ENCODE measurements around the gene ERRFI1.
"Not testable (repeated sequence)": the region's sequence is repeated elsewhere in the genome, so short reads cannot be mapped to it uniquely, and the experiment has no call there.

Gene ERRFI1, protein sequence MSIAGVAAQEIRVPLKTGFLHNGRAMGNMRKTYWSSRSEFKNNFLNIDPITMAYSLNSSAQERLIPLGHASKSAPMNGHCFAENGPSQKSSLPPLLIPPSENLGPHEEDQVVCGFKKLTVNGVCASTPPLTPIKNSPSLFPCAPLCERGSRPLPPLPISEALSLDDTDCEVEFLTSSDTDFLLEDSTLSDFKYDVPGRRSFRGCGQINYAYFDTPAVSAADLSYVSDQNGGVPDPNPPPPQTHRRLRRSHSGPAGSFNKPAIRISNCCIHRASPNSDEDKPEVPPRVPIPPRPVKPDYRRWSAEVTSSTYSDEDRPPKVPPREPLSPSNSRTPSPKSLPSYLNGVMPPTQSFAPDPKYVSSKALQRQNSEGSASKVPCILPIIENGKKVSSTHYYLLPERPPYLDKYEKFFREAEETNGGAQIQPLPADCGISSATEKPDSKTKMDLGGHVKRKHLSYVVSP

DNA sequence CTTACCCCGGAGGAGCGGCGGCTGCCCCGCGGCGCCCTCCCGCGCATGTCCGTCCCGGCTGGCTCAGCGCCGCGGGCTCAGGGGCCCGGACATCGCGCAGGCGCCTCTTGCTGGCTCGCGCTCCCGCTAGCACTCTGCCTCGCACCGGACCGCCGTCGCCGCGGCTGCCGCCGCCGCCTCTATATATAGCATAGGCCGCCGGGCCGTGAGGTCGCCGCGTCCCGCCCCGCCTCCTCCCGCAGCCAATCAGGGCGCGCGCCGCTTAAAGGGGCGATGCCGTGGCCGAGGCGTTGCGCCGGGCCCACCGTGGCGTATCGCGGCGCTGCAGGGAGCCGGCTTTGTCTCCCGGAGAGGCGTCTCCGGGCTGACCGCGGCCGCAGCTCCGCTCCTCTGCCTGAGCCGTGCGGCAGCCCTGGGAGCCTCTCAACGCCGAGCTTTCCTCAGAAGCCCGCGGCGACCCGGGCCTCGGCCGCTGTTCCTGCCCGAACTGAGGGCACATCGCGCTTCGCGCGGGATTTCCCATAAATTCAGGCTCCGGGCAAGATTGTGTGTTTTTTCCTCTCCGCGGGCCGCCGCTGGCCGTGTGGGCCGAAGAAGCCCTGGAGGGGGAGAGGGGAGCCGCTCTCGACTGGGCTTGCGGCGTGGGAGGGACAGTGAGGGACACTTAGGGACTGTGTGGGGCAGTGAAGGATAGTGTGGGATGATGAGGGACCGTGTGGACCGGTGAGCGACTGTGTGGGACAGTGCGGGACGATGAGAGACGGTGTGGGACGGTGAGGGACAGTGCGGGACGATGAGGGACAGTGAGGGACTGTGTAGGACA is at the start of gene ERRFI1:
ERRFI1 (minus strand) TSS at position 157 of the 823 bp plus-strand sequence. CDS start 10,690 bp downstream, outside the sequence.
- DNase-seq (ENCODE audit: low read depth in 2 of 2, low spot score in 1 of 2): peak; percentile 64 to 75

DNA sequence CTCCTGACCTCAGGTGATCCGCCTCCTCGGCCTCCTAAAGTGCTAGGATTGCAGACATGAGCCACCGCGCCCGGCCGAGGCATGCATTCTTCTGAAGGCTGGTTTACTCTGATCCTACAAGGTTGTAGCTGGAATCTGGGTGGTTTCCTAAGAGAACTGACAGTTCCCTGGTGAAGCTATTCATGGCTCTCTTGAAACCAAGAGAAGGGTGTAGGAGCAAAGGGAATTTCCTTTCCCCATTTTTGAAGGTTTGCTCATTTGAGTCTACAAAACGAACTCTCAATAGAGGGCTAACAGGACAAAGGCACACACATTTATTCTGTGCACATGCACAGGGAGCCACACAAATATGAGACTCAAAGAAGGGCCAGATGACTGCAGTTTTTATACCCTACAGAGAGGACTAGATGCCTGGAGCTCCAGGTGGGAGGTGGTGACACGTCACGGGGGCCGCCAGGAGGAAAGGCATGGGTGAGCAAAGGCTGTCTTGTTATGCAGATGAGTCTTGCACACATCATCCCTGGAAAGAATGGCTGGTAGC is 49.5 kb upstream of the ERRFI1 start:
- no peak for DNase-seq (ENCODE audit: low read depth in 2 of 2, low spot score in 1 of 2)

DNA sequence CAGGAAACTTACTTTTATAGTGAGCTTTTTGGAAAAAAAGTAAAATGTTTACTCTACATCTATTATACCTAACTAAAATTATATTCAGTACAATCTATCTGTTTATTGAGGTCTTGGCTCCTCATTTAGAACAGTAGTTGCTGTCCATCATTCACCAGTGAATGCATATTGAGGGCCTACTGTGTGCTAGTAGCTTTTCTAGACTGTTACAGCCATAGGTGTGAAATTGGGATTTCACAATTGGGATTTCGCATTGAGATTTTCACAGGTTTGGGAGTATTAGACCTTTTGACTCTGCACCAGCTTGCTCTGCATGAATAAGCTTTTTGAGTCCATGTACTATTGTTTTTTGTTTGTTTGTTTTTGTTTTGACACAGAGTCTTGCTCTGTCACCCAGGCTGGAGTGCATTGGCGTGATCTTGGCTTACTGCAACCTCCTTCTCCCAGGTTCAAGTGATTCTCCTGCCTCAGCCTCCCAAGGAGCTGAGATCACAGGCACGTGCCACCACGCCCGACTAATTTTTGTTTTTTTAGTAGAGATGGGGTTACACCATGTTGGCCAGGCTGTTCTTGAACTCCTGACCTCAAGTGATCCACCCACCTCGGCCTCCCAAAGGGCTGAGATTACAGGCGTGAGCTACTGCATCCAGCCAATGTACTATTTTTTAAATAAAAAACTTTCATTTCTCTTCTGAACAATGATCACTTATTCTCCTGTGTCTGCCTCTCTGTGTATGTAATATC is 47.2 kb upstream of the ERRFI1 start:
- DNase-seq (ENCODE audit: low read depth in 2 of 2, low spot score in 1 of 2): no peak

DNA sequence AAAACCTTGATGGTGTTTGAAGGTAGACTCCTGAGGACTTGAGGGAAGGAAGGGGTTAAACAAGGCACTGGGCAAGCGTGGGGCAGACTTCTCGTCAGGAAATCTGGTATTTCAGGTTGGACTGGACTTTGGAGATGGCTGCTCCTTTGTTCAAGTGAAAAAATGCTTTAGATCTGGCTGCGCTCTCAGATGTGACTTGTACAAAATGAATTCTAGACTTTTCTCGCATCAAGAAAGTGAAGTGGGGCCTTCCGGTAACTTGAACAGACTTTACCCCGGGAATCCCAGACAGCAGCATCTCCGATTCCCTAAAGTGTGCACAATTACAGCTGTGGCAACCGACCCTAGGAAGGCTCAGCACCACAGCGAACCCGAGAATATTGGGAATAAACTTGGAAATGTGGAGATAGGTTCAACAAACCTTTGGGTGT is 44.3 kb upstream of the ERRFI1 start:
- DNase-seq (ENCODE audit: low read depth in 2 of 2, low spot score in 1 of 2): no peak

DNA sequence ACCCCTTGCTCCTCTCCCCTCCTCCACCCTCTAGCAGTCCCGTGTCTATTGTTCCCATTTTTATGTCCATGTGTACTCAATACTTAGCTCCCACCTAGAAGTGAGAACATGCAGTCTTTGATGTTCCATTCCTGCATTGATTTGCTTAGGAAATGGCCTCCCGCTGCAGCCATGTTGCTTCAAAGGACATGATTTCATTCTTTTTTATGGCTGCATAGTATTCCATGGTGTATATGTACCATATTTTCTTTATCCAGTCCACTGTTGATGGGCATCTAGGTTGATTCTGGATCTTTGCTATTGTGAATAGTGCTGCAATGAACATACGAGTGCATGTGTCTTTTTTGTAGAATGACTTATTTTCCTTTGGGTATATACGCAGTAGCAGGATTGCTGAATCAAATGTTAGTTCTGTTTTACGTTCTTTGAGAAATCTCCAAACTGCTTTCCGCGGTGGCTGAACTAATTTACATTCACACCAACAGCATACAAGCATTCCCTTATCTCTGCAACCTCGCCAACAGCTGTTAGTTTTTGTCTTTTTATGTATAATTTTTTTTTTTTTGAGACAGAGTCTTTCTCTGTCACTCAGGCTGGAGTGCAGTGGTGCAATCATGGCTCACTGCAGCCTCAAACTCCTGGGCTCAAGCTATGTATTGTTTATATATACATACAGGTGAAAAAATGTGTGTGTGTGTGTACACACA is 43.7 kb upstream of the ERRFI1 start:
- DNase-seq (ENCODE audit: low read depth in 2 of 2, low spot score in 1 of 2): not testable (repeated sequence)

DNA sequence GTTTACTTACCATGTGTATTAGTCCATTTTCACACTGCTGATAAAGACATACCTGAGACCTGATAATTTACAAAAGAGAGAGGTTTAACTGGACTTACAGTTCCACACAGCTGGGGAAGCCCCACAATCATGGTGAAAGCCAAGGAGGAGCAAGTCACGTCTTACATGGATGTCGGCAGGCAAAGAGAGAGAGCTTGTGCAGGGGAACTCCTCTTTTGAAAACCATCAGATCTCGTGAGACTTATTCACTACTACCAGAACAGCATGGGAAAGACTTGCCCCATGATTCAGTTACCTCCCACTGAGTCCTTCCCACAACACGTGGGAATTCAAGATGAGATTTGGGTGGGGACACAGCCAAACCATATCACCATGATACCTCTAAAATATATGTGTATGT is 39.3 kb upstream of the ERRFI1 start:
- DNase-seq (ENCODE audit: low read depth in 2 of 2, low spot score in 1 of 2): no peak

DNA sequence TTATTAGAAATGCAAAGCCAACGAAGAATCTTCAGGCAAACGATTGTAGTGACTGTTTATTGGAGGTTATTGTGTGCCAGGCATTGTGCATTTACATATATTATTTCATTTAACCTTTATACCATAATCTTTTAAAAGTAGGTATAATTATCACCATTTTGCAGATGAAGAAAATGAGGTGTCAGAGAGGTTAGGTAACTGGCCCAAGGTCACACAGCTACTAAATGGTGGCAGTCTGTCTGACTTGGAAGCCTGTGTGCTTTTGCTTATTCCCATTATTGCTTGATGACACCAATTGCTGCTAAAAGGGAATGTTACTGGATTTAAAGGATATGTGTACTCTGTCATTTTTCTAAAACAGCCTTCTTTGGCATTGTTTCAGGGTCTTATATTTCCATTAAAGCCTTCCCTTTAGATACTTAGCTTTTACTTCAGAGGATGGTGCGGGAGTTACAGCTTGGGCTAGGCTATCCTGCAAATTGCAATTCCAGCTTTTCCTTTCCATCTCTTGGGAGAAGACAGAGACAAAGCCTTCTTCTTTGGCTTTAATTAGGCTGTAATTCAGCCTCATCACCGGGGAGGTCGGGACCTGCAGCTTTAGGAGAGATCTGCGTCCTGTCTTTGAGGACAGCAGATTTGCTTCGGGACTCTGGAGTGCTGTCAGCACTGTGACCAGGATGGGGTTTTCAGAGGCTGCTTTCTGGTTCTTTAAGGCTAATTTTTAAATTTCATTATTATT is 37.4 kb upstream of the ERRFI1 start:
- no peak for DNase-seq (ENCODE audit: low read depth in 2 of 2, low spot score in 1 of 2)

DNA sequence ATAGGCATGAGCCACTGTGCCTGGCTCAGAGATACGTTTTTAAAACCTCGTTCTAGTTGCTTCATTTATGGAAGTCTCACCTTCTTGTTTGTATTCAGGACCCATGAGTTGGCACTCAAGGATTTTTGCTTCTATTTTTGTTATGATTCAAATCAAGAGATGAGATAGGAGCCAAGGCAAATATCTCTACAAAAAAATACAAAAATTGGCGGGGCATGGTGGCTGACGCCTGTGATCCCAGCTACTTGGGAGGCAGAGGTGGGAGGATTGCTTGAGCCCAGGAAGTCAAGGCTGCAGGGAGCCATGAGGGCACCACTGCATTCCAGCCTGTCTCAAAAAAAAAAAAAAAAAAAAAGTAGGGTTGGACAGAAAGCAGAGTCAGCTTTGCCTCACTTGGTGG is 36.8 kb upstream of the ERRFI1 start:
- DNase-seq (ENCODE audit: low read depth in 2 of 2, low spot score in 1 of 2): no peak

DNA sequence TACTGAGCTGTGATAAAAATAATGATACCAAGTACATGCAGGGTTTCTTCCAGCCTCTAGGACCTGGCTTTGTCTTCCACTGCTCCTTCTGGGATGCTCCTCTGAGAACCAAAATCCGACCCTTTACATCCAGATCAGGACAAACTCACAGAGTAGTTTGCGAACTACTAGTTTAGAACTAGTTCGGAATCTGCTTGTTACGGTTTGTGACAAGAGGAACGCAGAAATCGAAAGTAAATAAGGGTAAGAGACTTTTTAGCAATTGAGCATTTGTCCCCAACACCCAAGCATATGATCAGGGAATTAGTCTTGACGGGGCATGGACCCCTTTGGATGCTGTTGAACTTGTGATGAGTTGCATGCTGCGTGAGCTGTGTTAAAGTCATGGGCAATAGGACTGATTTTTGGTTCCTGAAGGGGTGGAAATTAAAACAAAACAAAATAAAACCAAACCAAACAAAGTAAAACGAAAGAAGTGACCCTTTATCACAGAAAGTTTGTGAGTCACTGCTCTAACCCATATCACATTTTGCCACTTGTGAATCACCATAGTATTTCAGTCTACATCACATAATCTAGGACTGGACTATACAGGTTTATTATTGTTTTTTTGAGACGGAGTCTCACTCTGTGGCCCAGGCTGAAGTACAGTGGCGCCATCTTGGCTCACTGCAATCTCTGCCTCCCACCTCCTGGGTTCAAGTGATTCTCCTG is 35.7 kb upstream of the ERRFI1 start:
- no peak for DNase-seq (ENCODE audit: low read depth in 2 of 2, low spot score in 1 of 2)

DNA sequence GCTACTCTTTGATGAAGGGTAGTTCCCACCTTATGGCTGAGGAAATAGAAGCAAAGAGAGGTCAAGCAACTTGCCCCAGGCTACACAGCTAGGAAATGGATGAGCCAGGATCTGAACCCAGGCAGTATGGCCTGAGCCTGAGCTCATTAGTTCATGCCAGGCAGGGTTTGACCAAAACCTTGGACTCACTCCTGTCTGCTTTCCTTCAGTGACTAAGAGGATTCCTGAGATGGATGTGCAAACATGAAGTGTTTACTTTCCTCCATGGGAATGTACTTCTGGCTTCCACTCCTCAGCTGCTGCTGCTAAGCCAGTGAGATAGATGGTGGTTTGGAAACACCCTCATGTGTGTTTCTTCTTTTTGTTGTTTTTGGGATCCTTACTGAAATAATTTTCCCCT is 35.1 kb upstream of the ERRFI1 start:
- DNase-seq (ENCODE audit: low read depth in 2 of 2, low spot score in 1 of 2): no peak

DNA sequence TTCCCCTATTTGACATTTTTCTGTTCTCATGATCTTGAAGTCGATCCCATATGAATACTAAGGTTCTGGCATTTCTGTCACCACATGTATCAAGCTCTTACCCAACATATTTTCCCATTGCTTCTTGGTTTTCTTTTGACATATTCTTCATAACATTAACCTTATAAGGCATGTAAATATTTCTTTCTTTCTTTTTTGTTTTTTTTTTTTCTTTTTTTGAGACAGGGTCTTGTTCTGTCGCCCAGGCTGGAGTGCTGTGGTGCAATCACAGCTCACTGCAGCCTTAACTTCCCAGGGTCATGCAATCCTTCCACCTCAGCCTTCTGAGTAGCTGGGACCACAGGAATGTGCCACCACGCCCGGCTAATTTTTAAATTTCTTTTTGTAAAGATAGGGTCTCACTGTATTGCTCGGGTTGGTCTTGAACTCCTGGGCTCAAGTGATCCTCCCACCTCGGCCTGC is 33.1 kb upstream of the ERRFI1 start:
- DNase-seq (ENCODE audit: low read depth in 2 of 2, low spot score in 1 of 2): no peak

DNA sequence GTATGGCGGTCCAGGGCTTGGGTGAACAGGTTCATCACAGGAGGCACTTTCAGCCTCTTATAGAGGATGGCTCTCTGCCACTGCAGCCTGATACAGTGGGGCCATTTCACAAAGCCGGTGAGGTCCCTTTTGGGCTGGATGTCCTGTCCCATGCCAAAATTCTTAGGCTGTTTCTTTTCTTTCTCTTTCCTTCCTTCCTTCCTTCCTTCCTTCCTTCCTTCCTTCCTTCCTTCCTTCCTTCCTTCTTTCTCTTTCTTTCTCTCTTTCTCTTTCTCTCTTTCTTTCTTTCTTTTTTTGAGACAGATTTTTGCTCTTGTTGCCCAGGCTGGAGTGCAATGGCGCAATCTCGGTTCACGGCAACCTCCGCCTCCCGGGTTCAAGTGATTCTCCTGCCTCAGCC is 31.7 kb upstream of the ERRFI1 start:
- DNase-seq (ENCODE audit: low read depth in 2 of 2, low spot score in 1 of 2): not testable (repeated sequence)

DNA sequence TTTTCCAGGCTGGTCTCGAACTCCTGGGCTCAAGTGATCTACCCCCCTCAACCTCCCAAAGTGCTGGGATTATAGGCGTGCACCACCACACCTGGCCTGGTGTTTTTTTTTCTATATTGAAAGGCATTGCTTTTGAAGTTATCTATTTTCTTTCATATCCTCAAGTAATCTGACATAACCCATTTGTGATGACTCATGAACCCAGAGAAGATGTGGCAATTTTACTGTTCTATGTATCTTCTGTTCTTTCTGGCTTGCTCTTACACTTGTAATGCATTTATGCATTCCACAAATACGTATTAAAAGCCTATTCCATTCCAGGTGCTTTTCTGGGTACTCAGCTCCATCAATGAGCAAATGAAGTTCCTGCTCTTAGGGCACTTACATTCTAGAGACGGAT is 29.9 kb upstream of the ERRFI1 start:
- DNase-seq (ENCODE audit: low read depth in 2 of 2, low spot score in 1 of 2): no peak

DNA sequence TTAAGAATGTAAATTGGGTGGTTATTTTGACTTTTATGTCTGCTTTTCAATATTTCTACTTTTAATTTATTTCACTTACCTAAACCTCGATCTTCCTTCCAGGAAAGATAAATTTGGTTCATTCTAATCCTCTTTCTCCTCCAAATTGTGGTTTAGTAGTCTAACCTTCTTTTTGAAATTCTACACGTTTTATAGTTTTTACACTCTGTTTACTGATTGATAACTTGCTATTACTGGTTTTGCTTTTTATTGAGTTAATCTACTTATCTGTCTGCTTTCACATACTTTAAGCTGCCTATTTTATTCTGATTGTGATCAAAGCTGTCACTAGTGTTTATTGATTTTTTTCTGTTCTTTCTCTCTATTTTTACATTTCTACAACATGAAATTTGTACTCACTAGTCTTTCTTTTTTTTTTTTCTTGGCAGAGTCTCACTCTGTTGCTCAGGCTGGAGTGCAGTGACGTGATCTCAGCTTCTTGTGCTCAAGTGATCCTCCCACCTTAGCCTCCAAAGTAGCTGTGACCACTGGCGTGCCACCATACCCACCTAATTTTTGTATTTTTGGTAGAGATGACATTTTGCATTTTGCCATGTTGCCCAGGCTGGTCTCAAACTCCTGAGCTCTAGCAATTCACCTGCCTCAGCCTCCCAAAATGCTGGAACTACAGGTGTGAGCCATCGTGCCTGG is 27.9 kb upstream of the ERRFI1 start:
- DNase-seq (ENCODE audit: low read depth in 2 of 2, low spot score in 1 of 2): no peak

DNA sequence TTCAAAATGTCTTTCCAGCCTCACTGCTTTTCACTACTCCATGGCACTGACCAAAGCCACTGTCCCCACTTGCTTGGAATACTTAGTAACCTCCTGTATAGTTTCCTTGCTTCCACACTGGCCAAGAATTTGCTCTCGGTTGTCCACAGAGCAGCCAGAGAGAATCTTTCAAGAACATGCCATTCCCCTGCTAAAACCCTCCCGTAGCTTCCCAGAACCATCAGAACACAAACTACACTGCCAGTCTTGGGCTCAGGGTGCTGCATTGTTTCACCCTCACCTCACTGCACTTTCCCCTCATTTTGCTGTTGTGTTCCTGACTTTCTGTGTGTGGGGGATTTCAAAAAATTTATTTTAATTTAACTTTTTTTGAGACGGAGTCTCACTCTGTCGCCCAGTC is 25.5 kb upstream of the ERRFI1 start:
- DNase-seq (ENCODE audit: low read depth in 2 of 2, low spot score in 1 of 2): no peak

DNA sequence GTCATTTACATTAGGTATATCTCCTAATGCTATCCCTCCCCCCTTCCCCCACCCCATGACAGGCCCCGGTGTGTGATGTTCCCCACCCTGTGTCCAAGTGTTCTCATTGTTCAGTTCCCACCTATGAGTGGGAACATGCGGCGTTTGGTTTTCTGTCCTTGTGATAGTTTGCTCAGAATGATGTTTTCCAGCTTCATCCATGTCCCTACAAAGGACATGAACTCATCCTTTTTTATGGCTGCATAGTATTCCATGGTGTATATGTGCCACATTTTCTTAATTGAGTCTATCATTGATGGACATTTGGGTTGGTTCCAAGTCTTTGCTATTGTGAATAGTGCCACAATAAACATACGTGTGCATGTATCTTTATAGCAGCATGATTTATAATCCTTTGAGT is 23.1 kb upstream of the ERRFI1 start:
- not testable (repeated sequence) for DNase-seq (ENCODE audit: low read depth in 2 of 2, low spot score in 1 of 2)

DNA sequence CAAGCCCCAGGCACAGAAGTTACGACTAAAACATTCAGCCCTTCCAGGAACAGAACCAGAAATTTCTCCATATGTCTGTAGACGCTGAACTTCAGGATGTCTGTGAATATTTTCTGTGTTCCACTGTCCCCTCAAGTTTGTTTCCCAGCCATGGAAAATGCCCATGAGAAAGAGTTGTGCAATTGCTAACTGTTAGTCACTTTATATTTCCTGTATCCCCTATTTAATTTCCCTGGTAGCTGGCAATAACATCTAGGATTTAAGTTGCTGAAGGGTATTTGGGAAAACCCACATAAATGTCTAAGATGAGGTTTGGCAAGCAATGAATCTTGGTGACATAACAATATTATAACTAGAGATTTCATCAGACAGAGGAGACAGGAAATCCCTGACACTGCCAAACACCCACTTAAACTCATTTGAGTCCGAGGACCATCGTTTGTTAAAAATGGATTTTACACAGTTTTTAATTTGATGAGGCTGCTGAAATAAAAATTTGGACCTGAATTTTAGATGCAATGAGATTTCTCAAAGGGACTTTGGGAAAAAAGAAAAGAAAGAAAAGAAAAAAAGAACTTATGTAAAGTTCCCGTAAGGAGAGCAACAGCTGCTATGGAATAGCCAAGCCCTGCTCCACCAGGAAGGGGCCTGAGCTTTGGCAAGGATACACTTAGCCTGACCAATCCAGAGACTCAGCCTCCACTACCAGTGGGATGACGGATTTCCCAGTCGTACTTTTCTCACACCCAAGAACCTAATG is 21.8 kb upstream of the ERRFI1 start:
- no peak for DNase-seq (ENCODE audit: low read depth in 2 of 2, low spot score in 1 of 2)

DNA sequence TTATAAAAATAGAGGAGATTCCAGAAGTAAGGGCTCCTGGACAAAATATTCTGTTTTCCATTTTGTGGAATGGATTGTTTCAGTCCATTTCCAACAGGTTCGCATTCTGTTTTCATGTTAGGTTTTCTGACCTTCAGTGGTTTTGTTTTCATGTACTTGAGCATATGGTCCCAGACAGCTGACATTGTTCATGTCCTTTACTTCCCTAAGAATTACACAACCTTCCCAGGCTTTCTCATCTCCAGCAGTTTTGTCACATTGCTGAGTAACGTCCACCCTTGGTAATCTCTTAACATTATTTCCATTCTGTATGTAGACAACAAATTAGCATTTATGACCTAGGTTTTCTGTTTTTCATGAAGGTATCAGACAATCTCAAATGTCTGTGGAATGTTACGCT is 21.0 kb upstream of the ERRFI1 start:
- no peak for DNase-seq (ENCODE audit: low read depth in 2 of 2, low spot score in 1 of 2)
